Kidney epithelial cell (primary cell): ENCODE measurements around the gene ZNF211. TPM values are rescaled to one million over a fixed set of nuclear protein-coding genes. Genes with fewer than 3 reads are reported as not detected.
A peak's percentile ranks its signal among the peaks of the same experiment; 100 is the strongest.

Experiments
- DNase-seq: peaks from one replicate; pipeline ENCODE4 v3.0.0-alpha.2; 2010; ENCODE audit warnings: low read depth
- H3K27me3 ChIP-seq: 2 replicates; pipeline ENCODE4 v1.6.0; 2011; ENCODE audit warnings: low read length; ENCODE audit not compliant: control insufficient read depth, insufficient read depth
- H3K36me3 ChIP-seq: 2 replicates; pipeline ENCODE4 v1.5.1; 2011; ENCODE audit warnings: low read length; ENCODE audit not compliant: control insufficient read depth, insufficient read depth
- H3K4me3 ChIP-seq: 2 replicates; pipeline ENCODE4 v1.5.1; 2011; ENCODE audit warnings: low read depth, mild to moderate bottlenecking, control low read depth, low read length
- CTCF ChIP-seq: IDR thresholded peaks from 2 replicates; pipeline ENCODE4 v1.5.1; 2011; ENCODE audit warnings: mild to moderate bottlenecking, moderate library complexity, low read length, control low read depth, inconsistent platforms; ENCODE audit not compliant: insufficient read depth, poor library complexity, severe bottlenecking
- total RNA-seq: library from RNA; depleted of rRNA; stranded (reverse); fragments of >200 nt; gene quantifications from 2 replicates; pipeline ENCODE4 v1.2.3, GENCODE V29; 2015

Gene ZNF211
- total RNA-seq, 1 donor from 2014 or later, result 6.9 TPM

- Histone ChIP-seq H3K36me3 (no peaks in the 10 kb centered on the region), H3K4me3 (no peak overlapping the region), H3K27me3 (no peaks in the 10 kb centered on the region)
- DNase-seq, result no peak
- TF ChIP-seq CTCF, result no peak
Observed at GRCh38 chr19:57648331-57649003, 15.5 kb downstream of the ZNF211 start.

DNA sequence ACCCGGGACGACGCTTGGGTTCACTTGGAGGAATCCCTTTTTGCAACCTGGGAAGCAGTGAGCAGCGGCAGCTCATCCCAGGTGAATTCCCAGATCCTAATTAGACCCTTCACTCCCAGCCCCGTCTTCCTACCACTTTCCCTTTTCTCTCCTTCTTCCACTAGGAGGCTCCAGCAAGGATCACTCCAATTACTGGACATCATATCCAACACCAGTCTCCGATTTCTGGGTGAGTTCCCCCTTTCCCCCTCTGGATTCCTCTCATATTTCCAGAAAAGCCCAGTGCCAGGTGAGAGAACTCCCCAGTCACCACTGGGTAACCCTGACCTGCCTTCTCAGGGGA is 18.7 kb downstream of the ZNF211 start:
- Histone ChIP-seq H3K27me3 (no peaks in the 10 kb centered on the region), H3K4me3 (no peak overlapping the region), H3K36me3 (no peaks in the 10 kb centered on the region)
- DNase-seq, result no peak
- TF ChIP-seq CTCF, result no peak

DNA sequence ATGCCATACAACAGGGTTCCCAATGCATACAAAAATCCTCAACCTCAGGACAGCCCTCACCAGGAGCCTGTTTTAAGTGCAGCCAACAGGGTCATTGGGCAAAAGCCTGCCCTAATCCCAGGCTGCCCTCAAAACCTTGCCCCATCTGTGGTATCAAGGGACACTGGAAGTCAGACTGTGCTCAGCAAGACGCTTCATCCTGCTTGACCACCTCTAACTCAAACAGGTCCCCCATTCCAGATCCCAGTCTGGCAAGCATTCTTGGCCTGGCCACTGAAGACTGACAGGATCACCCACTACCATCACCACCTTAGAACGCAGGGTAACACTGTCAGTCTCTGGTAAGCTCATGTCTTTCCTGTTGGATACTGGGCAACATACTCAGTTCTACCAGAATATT is 20.7 kb downstream of the ZNF211 start:
- no peak for DNase-seq
- no peak overlapping the region for H3K4me3 ChIP-seq
- H3K36me3 ChIP-seq, result no peaks in the 10 kb centered on the region
- no peak for TF ChIP-seq CTCF
- no peaks in the 10 kb centered on the region for H3K27me3 ChIP-seq

DNA sequence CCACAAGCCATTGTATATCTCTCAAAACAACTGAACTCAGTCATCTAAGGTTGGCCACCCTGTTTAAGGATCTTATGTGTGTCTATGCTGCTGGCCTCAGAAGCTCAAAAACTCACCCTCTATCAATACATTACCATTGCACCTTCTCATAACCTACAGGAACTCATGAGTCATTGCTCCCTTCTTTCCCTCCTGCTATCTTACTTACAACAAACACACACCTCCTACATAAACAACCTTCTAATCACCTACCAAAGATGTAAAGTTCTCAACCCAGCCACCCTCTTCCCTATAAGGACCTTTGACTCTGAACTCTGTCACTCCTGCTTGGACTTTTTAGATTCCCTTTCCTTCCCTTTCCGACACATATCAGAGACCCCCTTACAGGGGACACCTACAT is 22.5 kb downstream of the ZNF211 start:
- DNase-seq, result no peak
- no peak for TF ChIP-seq CTCF

GRCh38 chr19:57656346-57656745 is 23.4 kb downstream of the ZNF211 start:
- no peak for TF ChIP-seq CTCF
- H3K27me3 ChIP-seq, result no peaks in the 10 kb centered on the region
- no peaks in the 10 kb centered on the region for H3K36me3 ChIP-seq
- DNase-seq, result no peak
- H3K4me3 ChIP-seq, result no peak overlapping the region

More for the DNA sequence above, 22.5 kb downstream of the ZNF211 start:
- Histone ChIP-seq H3K4me3 (no peak overlapping the region), H3K27me3 (no peaks in the 10 kb centered on the region), H3K36me3 (no peaks in the 10 kb centered on the region)

DNA sequence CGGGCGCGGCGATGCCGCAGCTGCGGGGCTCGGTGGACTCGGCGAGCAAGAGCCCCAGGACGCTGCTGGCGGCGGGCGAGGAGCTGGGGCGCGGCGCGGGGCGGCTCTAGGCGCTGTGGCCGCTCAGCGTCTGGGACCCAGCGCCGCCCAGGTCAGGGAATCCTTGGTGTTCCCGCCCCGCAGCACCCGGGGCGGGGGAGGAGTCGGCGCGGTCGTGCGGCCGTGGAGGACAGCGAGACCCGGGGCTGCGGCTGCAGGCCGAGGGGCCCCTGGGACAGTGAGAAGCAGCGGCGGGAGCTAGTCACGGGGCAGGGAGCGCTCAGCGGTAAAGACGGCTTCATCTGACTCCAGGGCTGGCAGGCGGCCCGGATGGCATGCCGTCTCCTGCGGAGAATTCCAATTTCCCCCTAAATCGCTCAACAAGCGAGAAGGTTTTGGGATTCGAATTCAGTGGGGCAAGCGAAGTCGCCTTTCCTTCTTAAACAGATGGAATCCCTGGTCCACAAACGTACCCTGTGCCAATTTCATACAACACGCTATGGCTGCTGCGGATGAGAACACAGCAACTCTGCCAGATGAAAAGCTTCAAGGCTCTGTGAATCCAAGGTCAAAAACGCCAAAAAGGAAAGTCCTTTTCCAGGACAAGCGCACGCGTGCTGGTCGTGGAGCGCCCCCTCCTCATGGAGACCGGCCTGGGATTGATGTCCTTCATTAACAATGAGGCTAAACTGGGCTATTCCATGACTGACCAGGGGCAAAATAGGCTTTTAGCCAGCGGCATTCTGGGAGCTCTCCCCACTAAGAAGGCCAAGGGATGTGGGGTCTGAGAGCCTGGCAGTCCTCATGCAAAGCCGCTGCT is 31.5 kb downstream of the ZNF211 start:
- Histone ChIP-seq H3K4me3 (peak overlapping the region; percentile 48), H3K36me3 (no peaks in the 10 kb centered on the region), H3K27me3 (no peaks in the 10 kb centered on the region)
- TF ChIP-seq CTCF, result no peak
- no peak for DNase-seq
